NOMO-1 treated with DMSO at 0.1 percent for 48 hours (cell line): ENCODE results near the gene IL24.

Experiments
- DNase-seq: peaks from one replicate; lab custom pipeline; 2025; ENCODE audit not compliant: unreplicated experiment; lab: John Stamatoyannopoulos, UW

IL24 gene

GRCh38 chr1:206878456-206878855 is 18.8 kb upstream of the IL24 start:
- no peak for DNase-seq

GRCh38 chr1:206880314-206880713 is 16.9 kb upstream of the IL24 start:
- DNase-seq, result no peak

- no peak for DNase-seq
Observed at GRCh38 chr1:206882555-206882954, 14.7 kb upstream of the IL24 start.

GRCh38 chr1:206883160-206883559 is 14.1 kb upstream of the IL24 start:
- no peak for DNase-seq

GRCh38 chr1:206883876-206884275 is 13.4 kb upstream of the IL24 start:
- DNase-seq, result no peak

GRCh38 chr1:206885341-206886060 is 11.7 kb upstream of the IL24 start:
- no peak for DNase-seq

GRCh38 chr1:206886831-206887230 is 10.4 kb upstream of the IL24 start:
- DNase-seq, result no peak

- no peak for DNase-seq
Observed at GRCh38 chr1:206887701-206888100, 9.5 kb upstream of the IL24 start.

- peak; percentile 66 for DNase-seq
Observed at GRCh38 chr1:206890125-206891060, 6.8 kb upstream of the IL24 start.

GRCh38 chr1:206891412-206891811 is 5.8 kb upstream of the IL24 start:
- DNase-seq, result no peak

GRCh38 chr1:206892351-206892984 is 4.8 kb upstream of the IL24 start:
- no peak for DNase-seq

- peak; percentile 12 for DNase-seq
Observed at GRCh38 chr1:206893380-206893779, 3.9 kb upstream of the IL24 start.

- no peak for DNase-seq
Observed at GRCh38 chr1:206895325-206895724, 1.9 kb upstream of the IL24 start.

GRCh38 chr1:206895837-206896242 is 1.4 kb upstream of the IL24 start:
- no peak for DNase-seq

GRCh38 chr1:206896261-206896660 is 982 bp upstream of the IL24 start:
- DNase-seq, result no peak

- no peak for DNase-seq
Observed at GRCh38 chr1:206898089-206898914, 1.1 kb downstream of the IL24 start.

- no peak for DNase-seq
Observed at GRCh38 chr1:206898915-206899431, 1.7 kb downstream of the IL24 start.

GRCh38 chr1:206899717-206900116 is 2.5 kb downstream of the IL24 start:
- DNase-seq, result no peak

- no peak for DNase-seq
Observed at GRCh38 chr1:206900149-206900548, 2.9 kb downstream of the IL24 start.

- no peak for DNase-seq
Observed at GRCh38 chr1:206901944-206902343, 4.7 kb downstream of the IL24 start.

GRCh38 chr1:206902702-206903101 is 5.5 kb downstream of the IL24 start:
- DNase-seq, result no peak
